HepG2 (cell line): ENCODE measurements around the gene EMC10. TPM values are rescaled to one million over a fixed set of nuclear protein-coding genes. Genes with fewer than 3 reads are reported as not detected.

ENCODE experiments used
- AFF4 ChIP-seq: sonication (generic); formaldehyde crosslinking; IDR thresholded peaks from 2 replicates; pipeline ENCODE4 v1.4.0; 2020; ENCODE audit warnings: missing genetic modification reagents
- BCLAF1 ChIP-seq: fragments of 450-650 bp; IDR thresholded peaks from 2 replicates; pipeline ENCODE4 v1.6.1; 2017; ENCODE audit warnings: mild to moderate bottlenecking
- BRD4 ChIP-seq: sonication (generic); formaldehyde crosslinking; IDR thresholded peaks from 2 replicates; pipeline ENCODE4 v1.4.0; 2020; ENCODE audit warnings: missing genetic modification reagents
- DRAP1 ChIP-seq: IDR thresholded peaks from 2 replicates; pipeline ENCODE4 v1.6.1; 2016; ENCODE audit warnings: missing genetic modification reagents, missing compliant biosample characterization
- E2F2 ChIP-seq: sonication (generic); formaldehyde crosslinking; IDR thresholded peaks from 2 replicates; pipeline ENCODE4 v1.4.0; 2020; ENCODE audit warnings: missing genetic modification reagents, borderline replicate concordance
- GZF1 ChIP-seq: sonication (generic); formaldehyde crosslinking; IDR thresholded peaks from 2 replicates; pipeline ENCODE4 v1.5.1; 2020; ENCODE audit warnings: mild to moderate bottlenecking, missing genetic modification reagents
- HMG20A ChIP-seq: IDR thresholded peaks from 2 replicates; pipeline ENCODE4 v1.6.1; 2016; ENCODE audit warnings: borderline replicate concordance
- NR0B2 ChIP-seq: sonication (generic); formaldehyde crosslinking; IDR thresholded peaks from 2 replicates; pipeline ENCODE4 v1.4.0; 2020; ENCODE audit warnings: mild to moderate bottlenecking, missing genetic modification reagents
- NR2C2 ChIP-seq: sonication (generic); formaldehyde crosslinking; IDR thresholded peaks from 2 replicates; pipeline ENCODE4 v1.4.0; 2020; ENCODE audit warnings: missing genetic modification reagents, mild to moderate bottlenecking, moderate library complexity, borderline replicate concordance
- SIN3A ChIP-seq: IDR thresholded peaks from 2 replicates; pipeline ENCODE4 v1.6.1; 2011; ENCODE audit warnings: low read depth, mild to moderate bottlenecking, control low read depth, low read length, borderline replicate concordance
- SKIL ChIP-seq: sonication (generic); formaldehyde crosslinking; IDR thresholded peaks from 2 replicates; pipeline ENCODE4 v1.8.0; 2022; ENCODE audit warnings: missing genetic modification reagents, mild to moderate bottlenecking, moderate library complexity, borderline replicate concordance
- SNAI1 ChIP-seq: sonication (generic); formaldehyde crosslinking; IDR thresholded peaks from 2 replicates; pipeline ENCODE4 v1.5.0; 2020; ENCODE audit warnings: mild to moderate bottlenecking, missing genetic modification reagents, borderline replicate concordance
- SNAPC2 ChIP-seq: sonication (generic); formaldehyde crosslinking; IDR thresholded peaks from 2 replicates; pipeline ENCODE4 v1.8.1; 2022; ENCODE audit warnings: mild to moderate bottlenecking, missing genetic modification reagents
- ZNF121 ChIP-seq: sonication (generic); formaldehyde crosslinking; IDR thresholded peaks from 2 replicates; pipeline ENCODE4 v1.5.0; 2020; ENCODE audit warnings: mild to moderate bottlenecking, missing genetic modification reagents
- ZNF431 ChIP-seq: sonication (generic); formaldehyde crosslinking; IDR thresholded peaks from 2 replicates; pipeline ENCODE4 v1.9.0; 2022; ENCODE audit warnings: missing genetic modification reagents, low read depth, mild to moderate bottlenecking, borderline replicate concordance
- ZNF570 ChIP-seq: sonication (generic); formaldehyde crosslinking; IDR thresholded peaks from 2 replicates; pipeline ENCODE4 v1.4.0; 2020; ENCODE audit warnings: mild to moderate bottlenecking, missing genetic modification reagents, borderline replicate concordance
- ZNF607 ChIP-seq: sonication (generic); formaldehyde crosslinking; IDR thresholded peaks from 2 replicates; pipeline ENCODE4 v1.5.1; 2020; ENCODE audit warnings: missing genetic modification reagents, mild to moderate bottlenecking, borderline replicate concordance
- polyA plus RNA-seq, 8 experiments: library from polyadenylated mRNA; depleted of rRNA in 3 of 8; stranded (reverse) in 7 of 8; unstranded in 1 of 8; fragments of >200 nt; fragmentation: Illumina TruSeq in 4 of 8; extraction: Trizol in 4 of 8; gene quantifications; 2 replicates each; pipeline versions ENCODE4 v1.2.1 to v1.2.3, GENCODE V29; 2011 to 2016; ENCODE audit warnings: low read depth in 4 of 8, missing spikeins in 1 of 8, mixed read lengths in 1 of 8; ENCODE audit not compliant: insufficient read depth in 1 of 8
- total RNA-seq, 5 experiments: library from RNA; depleted of rRNA; stranded (reverse); fragments of >200 nt; fragmentation: Illumina TruSeq; extraction: Trizol; gene quantifications; 2 replicates each; pipeline ENCODE4 v1.2.3, GENCODE V29; 2016; ENCODE audit warnings: low read depth in 1 of 5

The EMC10 gene
- total and polyA plus RNA-seq, 2 of the 13 experiments (the other 11 are each of a cell fraction or from before 2014, with no cell fraction given): not detected

- no peak for TF ChIP-seq E2F2
- no peak for TF ChIP-seq ZNF570 (CRISPR knock-in tag)
- no peak for TF ChIP-seq ZNF431 (CRISPR knock-in tag)
- no peak for TF ChIP-seq NR0B2 (CRISPR knock-in tag)
- TF ChIP-seq SNAI1 (CRISPR knock-in tag): no peak
- no peak for TF ChIP-seq GZF1 (CRISPR knock-in tag)
- no peak for TF ChIP-seq ZNF121 (CRISPR knock-in tag)
- TF ChIP-seq AFF4: no peak
- TF ChIP-seq BRD4 (CRISPR knock-in tag): no peak
- no peak for TF ChIP-seq ZNF607
- no peak for TF ChIP-seq DRAP1 (CRISPR knock-in tag)
- no peak for TF ChIP-seq SNAPC2
- TF ChIP-seq SIN3A: no peak
- TF ChIP-seq HMG20A (CRISPR knock-in tag): no peak
- no peak for TF ChIP-seq BCLAF1
- peak; percentile 68; the same call in 1 of the 2 replicates for TF ChIP-seq NR2C2 (CRISPR knock-in tag)
- TF ChIP-seq SKIL (CRISPR knock-in tag): no peak
Measured at GRCh38 chr19:50511069-50511822, 34.9 kb downstream of the EMC10 start, which contains the start of gene JOSD2 (continued).
